ENCODE results near the gene MXRA8. TPM values are rescaled to one million over a fixed set of nuclear protein-coding genes. Genes with fewer than 3 reads are reported as not detected.

MXRA8 gene
- polyA plus RNA-seq, 2 donors, result 7.5 to 14.7 TPM

Other genes starting within 250 kb of the MXRA8 start
- 10 to 100 TPM; 13.0 to 27.5 TPM for gene C1orf159, start 242.5 kb downstream of the MXRA8 start, polyA plus RNA-seq
- gene TTLL10, start 184.7 kb downstream of the MXRA8 start, polyA plus RNA-seq, result under 1 TPM; 0.28 to 0.43 TPM
- gene TNFRSF18, start 152.0 kb downstream of the MXRA8 start, polyA plus RNA-seq, result 1 to 10 TPM; 1.9 to 4.3 TPM
- gene TNFRSF4, start 144.4 kb downstream of the MXRA8 start, polyA plus RNA-seq, result 1 to 10 TPM in 1 of 2 donors, under 1 TPM in 1; 0.73 to 1.1 TPM
- gene SDF4, start 126.6 kb downstream of the MXRA8 start, polyA plus RNA-seq, result 10 to 100 TPM; 43.9 to 68.0 TPM
- 1 to 10 TPM; 4.5 to 6.7 TPM for gene B3GALT6, start 126.3 kb downstream of the MXRA8 start, polyA plus RNA-seq
- gene C1QTNF12, start 111.8 kb downstream of the MXRA8 start, polyA plus RNA-seq, result 1 to 10 TPM; 1.6 to 3.0 TPM
- 10 to 100 TPM; 38.2 to 40.9 TPM for gene UBE2J2, start 84.7 kb downstream of the MXRA8 start, polyA plus RNA-seq
- 1 to 10 TPM; 2.8 to 9.9 TPM for gene SCNN1D, start 78.1 kb downstream of the MXRA8 start, polyA plus RNA-seq
- gene ACAP3, start 50.6 kb downstream of the MXRA8 start, polyA plus RNA-seq, result 100 to 1,000 TPM in 1 of 2 donors, 10 to 100 TPM in 1; 47.7 to 120 TPM
- gene PUSL1, start 50.0 kb downstream of the MXRA8 start, polyA plus RNA-seq, result 10 to 100 TPM; 24.4 to 24.8 TPM
- gene INTS11, start 33.9 kb downstream of the MXRA8 start, polyA plus RNA-seq, result 100 to 1,000 TPM in 1 of 2 donors, 10 to 100 TPM in 1; 74.1 to 127 TPM
- gene CPTP, start 33.8 kb downstream of the MXRA8 start, polyA plus RNA-seq, result 10 to 100 TPM; 38.3 to 73.1 TPM
- 1 to 10 TPM in 1 of 2 donors, under 1 TPM in 1; 0.28 to 1.9 TPM for gene TAS1R3, start 27.3 kb downstream of the MXRA8 start, polyA plus RNA-seq
- gene DVL1, start 9.1 kb downstream of the MXRA8 start, polyA plus RNA-seq, result 100 to 1,000 TPM in 1 of 2 donors, 10 to 100 TPM in 1; 57.5 to 107 TPM
- 100 to 1,000 TPM; 155 to 158 TPM for gene AURKAIP1, start 16.7 kb upstream of the MXRA8 start, polyA plus RNA-seq
- gene CCNL2, start 40.8 kb upstream of the MXRA8 start, polyA plus RNA-seq, result 100 to 1,000 TPM in 1 of 2 donors, 10 to 100 TPM in 1; 97.9 to 210 TPM
- 100 to 1,000 TPM in 1 of 2 donors, 10 to 100 TPM in 1; 59.1 to 148 TPM for gene MRPL20, start 48.7 kb upstream of the MXRA8 start, polyA plus RNA-seq
- gene ANKRD65, start 62.7 kb upstream of the MXRA8 start, polyA plus RNA-seq, result 10 to 100 TPM; 10.6 to 12.4 TPM
- gene VWA1, start 77.1 kb upstream of the MXRA8 start, polyA plus RNA-seq, result 10 to 100 TPM; 21.0 to 21.4 TPM
- 1 to 10 TPM; 1.8 to 2.1 TPM for gene ATAD3C, start 91.1 kb upstream of the MXRA8 start, polyA plus RNA-seq
- 10 to 100 TPM; 20.7 to 43.3 TPM for gene ATAD3B, start 113.2 kb upstream of the MXRA8 start, polyA plus RNA-seq
- 10 to 100 TPM; 25.4 to 26.1 TPM for gene ATAD3A, start 153.6 kb upstream of the MXRA8 start, polyA plus RNA-seq
- 1 to 10 TPM; 2.1 to 3.1 TPM for gene TMEM240, start 182.1 kb upstream of the MXRA8 start, polyA plus RNA-seq
- 10 to 100 TPM; 67.7 to 91.4 TPM for gene SSU72, start 216.3 kb upstream of the MXRA8 start, polyA plus RNA-seq
- 1 to 10 TPM; 7.5 to 8.3 TPM for gene FNDC10, start 241.6 kb upstream of the MXRA8 start, polyA plus RNA-seq

Measured in esophagus (tissue), 2 donors.